GM23338 (cell line): Measurements from ENCODE around the gene SCRG1. TPM values are rescaled to one million over a fixed set of nuclear protein-coding genes. Genes with fewer than 3 reads are reported as not detected.

Experiments
- ATAC-seq: fragments of 200-7000 bp; cut with Tn5 transposase; 3 replicates; pipeline ENCODE4 v1.9.1; 2020
- DNase-seq: peaks from one replicate; pipeline ENCODE4 v3.0.0-alpha.2; 2015; ENCODE audit warnings: low spot score
- H2AFZ ChIP-seq: fragments of 200-600 bp; sonication (generic); 2 replicates; pipeline ENCODE4 v1.8.0; 2016; ENCODE audit warnings: antibody characterized with exemption, mild to moderate bottlenecking, moderate library complexity
- H3F3A ChIP-seq: fragments of 200-600 bp; sonication (generic); replicated peaks from 2 replicates; pipeline ENCODE4 v1.8.0; 2017; ENCODE audit warnings: antibody characterized with exemption, mixed run types, low read depth
- H3K27ac ChIP-seq: fragments of 200-600 bp; sonication (generic); 2 replicates; pipeline ENCODE4 v1.6.1; 2016; ENCODE audit warnings: low read depth
- H3K27me3 ChIP-seq: fragments of 200-600 bp; sonication (generic); 2 replicates; pipeline ENCODE4 v1.8.0; 2016; ENCODE audit warnings: mild to moderate bottlenecking, mixed run types, moderate library complexity; ENCODE audit not compliant: insufficient read depth
- H3K36me3 ChIP-seq: fragments of 200-600 bp; sonication (generic); 2 replicates; pipeline ENCODE4 v1.8.0; 2016; ENCODE audit warnings: mild to moderate bottlenecking; ENCODE audit not compliant: insufficient read depth
- H3K4me1 ChIP-seq: fragments of 200-600 bp; sonication (generic); 2 replicates; pipeline ENCODE4 v1.8.0; 2016; ENCODE audit warnings: mild to moderate bottlenecking, moderate library complexity; ENCODE audit not compliant: insufficient read depth
- H3K4me2 ChIP-seq: fragments of 200-600 bp; sonication (generic); 2 replicates; pipeline ENCODE4 v1.7.1; 2017; ENCODE audit warnings: mixed run types
- H3K4me3 ChIP-seq: fragments of 200-600 bp; sonication (generic); 2 replicates; pipeline ENCODE4 v1.6.1; 2016; ENCODE audit warnings: mixed run types
- H3K79me2 ChIP-seq: fragments of 200-600 bp; sonication (generic); replicated peaks from 2 replicates; pipeline ENCODE4 v1.8.0; 2017; ENCODE audit warnings: mild to moderate bottlenecking; ENCODE audit not compliant: insufficient read depth
- H3K9me2 ChIP-seq: fragments of 200-600 bp; sonication (generic); 2 replicates; pipeline ENCODE4 v1.8.0; 2017; ENCODE audit not compliant: insufficient read depth
- H4K20me1 ChIP-seq: fragments of 200-600 bp; sonication (generic); replicated peaks from 2 replicates; pipeline ENCODE4 v1.8.0; 2017; ENCODE audit warnings: mild to moderate bottlenecking; ENCODE audit not compliant: insufficient read depth
- H3K27ac Mint-ChIP-seq: 2 replicates; pipeline ENCODE4 v1.8.0; 2020; ENCODE audit warnings: inconsistent platforms, mild to moderate bottlenecking, moderate library complexity, mixed read lengths
- H3K27me3 Mint-ChIP-seq: 3 replicates; pipeline ENCODE4 v1.8.0; 2022; ENCODE audit warnings: low read depth, mild to moderate bottlenecking, moderate library complexity, mixed read lengths, inconsistent platforms; ENCODE audit not compliant: insufficient read depth, poor library complexity
- H3K36me3 Mint-ChIP-seq: 3 replicates; pipeline ENCODE4 v1.8.0; 2021; ENCODE audit warnings: low read depth, mild to moderate bottlenecking, inconsistent platforms, moderate library complexity, mixed read lengths
- H3K4me1 Mint-ChIP-seq: 3 replicates; pipeline ENCODE4 v1.8.0; 2020; ENCODE audit warnings: mild to moderate bottlenecking, inconsistent platforms, mixed read lengths
- H3K4me3 Mint-ChIP-seq: 3 replicates; pipeline ENCODE4 v1.8.0; 2021; ENCODE audit warnings: moderate library complexity, mild to moderate bottlenecking, inconsistent platforms, mixed read lengths
- H3K9me3 Mint-ChIP-seq: 3 replicates; pipeline ENCODE4 v1.8.0; 2020; ENCODE audit warnings: moderate library complexity, mild to moderate bottlenecking, inconsistent platforms, mixed read lengths
- CREB1 ChIP-seq: fragments of 250-450 bp; sonication (Bioruptor Pico); IDR thresholded peaks from 2 replicates; pipeline ENCODE4 v1.5.0; 2020; ENCODE audit warnings: low read depth, mild to moderate bottlenecking, moderate library complexity
- EZH2 ChIP-seq: fragments of 200-600 bp; sonication (generic); IDR thresholded peaks from one replicate; pipeline ENCODE4 v1.8.0; 2017; ENCODE audit warnings: antibody characterized with exemption, mild to moderate bottlenecking, low read depth; ENCODE audit not compliant: unreplicated experiment
- EZH2phosphoT487 ChIP-seq: fragments of 200-600 bp; sonication (generic); IDR thresholded peaks from one replicate; pipeline ENCODE4 v1.8.1; 2018; ENCODE audit warnings: antibody characterized with exemption; ENCODE audit not compliant: unreplicated experiment
- JUNB ChIP-seq: IDR thresholded peaks from one replicate; pipeline ENCODE4 v1.6.1; 2016; ENCODE audit warnings: antibody characterized with exemption; ENCODE audit not compliant: unreplicated experiment
- NANOG ChIP-seq: IDR thresholded peaks from 2 replicates; pipeline ENCODE4 v1.6.1; 2016; ENCODE audit warnings: antibody characterized with exemption, borderline replicate concordance
- POLR2AphosphoS5 ChIP-seq: IDR thresholded peaks from 2 replicates; pipeline ENCODE4 v1.6.1; 2016; ENCODE audit warnings: antibody characterized with exemption, low read depth
- STAT1 ChIP-seq: IDR thresholded peaks from one replicate; pipeline ENCODE4 v1.6.1; 2016; ENCODE audit warnings: antibody characterized with exemption; ENCODE audit not compliant: unreplicated experiment
- ZNF114 ChIP-seq: fragments of 250-450 bp; sonication (Bioruptor Pico); IDR thresholded peaks from 2 replicates; pipeline ENCODE4 v1.5.0; 2020; ENCODE audit warnings: mild to moderate bottlenecking, moderate library complexity
- ZNF331 ChIP-seq: fragments of 250-450 bp; sonication (Bioruptor Pico); IDR thresholded peaks from 2 replicates; pipeline ENCODE4 v1.5.0; 2020; ENCODE audit warnings: low read depth, mild to moderate bottlenecking, moderate library complexity
- polyA plus RNA-seq: library from polyadenylated mRNA; unstranded; fragments of >200 nt; fragmentation: Nextera tagmentation; extraction: Ambion mirVana; gene quantifications from 2 replicates; pipeline ENCODE4 v1.2.1, GENCODE V29; 2016
- total RNA-seq: library from RNA; depleted of rRNA; stranded (reverse); fragments of >200 nt; shearing (Covaris generic); gene quantifications from 2 replicates; pipeline ENCODE4 v1.2.3, GENCODE V29; 2014
- TF ChIP-seq, protein P1 (sequence below): fragments of 250-450 bp; sonication (Bioruptor Pico); IDR thresholded peaks from 2 replicates; pipeline ENCODE4 v1.5.0; 2020; ENCODE audit warnings: mild to moderate bottlenecking, moderate library complexity
- TF ChIP-seq, protein P2 (sequence below): IDR thresholded peaks from 2 replicates; pipeline ENCODE4 v1.6.1; 2016; ENCODE audit warnings: antibody characterized with exemption
- TF ChIP-seq, protein P3 (sequence below): IDR thresholded peaks from one replicate; pipeline ENCODE4 v1.6.1; 2018; ENCODE audit warnings: antibody characterized with exemption; ENCODE audit not compliant: unreplicated experiment
- TF ChIP-seq, protein P4 (sequence below), 2 experiments: fragments of 200-600 bp in 1 of 2; sonication (generic) in 1 of 2; conservative IDR thresholded peaks; 2 replicates each; pipeline versions ENCODE4 v1.5.1 to v1.6.1; 2016 to 2017; ENCODE audit warnings: antibody characterized with exemption in 2 of 2, low read depth in 2 of 2, mild to moderate bottlenecking in 2 of 2, moderate library complexity in 1 of 2

SCRG1 gene
- total and polyA plus RNA-seq, 2 experiments from 2014 or later: 0.45 TPM; not detected in 1

DNA sequence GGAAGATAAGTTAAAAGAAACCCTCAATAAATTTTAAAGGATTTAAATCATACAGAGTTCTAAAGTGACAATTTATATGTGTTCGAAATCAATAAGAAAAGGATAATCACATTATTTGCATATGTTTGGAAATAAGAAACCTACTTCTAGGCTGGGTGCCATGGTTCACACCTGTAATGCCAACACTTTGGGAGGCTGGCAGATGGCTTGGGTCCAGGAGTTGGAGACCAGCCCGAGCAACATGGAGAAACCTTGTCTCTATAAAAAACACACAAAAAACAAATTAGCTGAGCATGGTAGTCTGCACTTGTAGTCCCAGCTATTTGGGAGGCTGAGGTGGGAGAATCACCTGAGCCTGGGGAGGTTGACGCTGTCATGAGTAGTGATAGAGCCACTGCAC, 36.2 kb downstream of the SCRG1 start:
- Histone ChIP-seq H3K4me2 (no peak overlapping the region), H2AFZ (no peak overlapping the region), H3K27ac (no peak overlapping the region), H3F3A (no peaks in the 10 kb centered on the region), H4K20me1 (peaks cover 3% of the 10 kb centered on the region; the same call in 1 of the 2 replicates), H3K27me3 (no peaks in the 10 kb centered on the region), H3K4me1 (no peaks in the 10 kb centered on the region), H3K79me2 (no peaks in the 10 kb centered on the region), H3K4me3 (no peak overlapping the region), H3K9me2 (no peaks in the 10 kb centered on the region), H3K36me3 (no peaks in the 10 kb centered on the region)
- no peak for TF ChIP-seq EZH2phosphoT487
- TF ChIP-seq POLR2AphosphoS5: no peak
- no peak for TF ChIP-seq STAT1
- TF ChIP-seq NANOG: no peak
- TF ChIP-seq, protein P1, sequence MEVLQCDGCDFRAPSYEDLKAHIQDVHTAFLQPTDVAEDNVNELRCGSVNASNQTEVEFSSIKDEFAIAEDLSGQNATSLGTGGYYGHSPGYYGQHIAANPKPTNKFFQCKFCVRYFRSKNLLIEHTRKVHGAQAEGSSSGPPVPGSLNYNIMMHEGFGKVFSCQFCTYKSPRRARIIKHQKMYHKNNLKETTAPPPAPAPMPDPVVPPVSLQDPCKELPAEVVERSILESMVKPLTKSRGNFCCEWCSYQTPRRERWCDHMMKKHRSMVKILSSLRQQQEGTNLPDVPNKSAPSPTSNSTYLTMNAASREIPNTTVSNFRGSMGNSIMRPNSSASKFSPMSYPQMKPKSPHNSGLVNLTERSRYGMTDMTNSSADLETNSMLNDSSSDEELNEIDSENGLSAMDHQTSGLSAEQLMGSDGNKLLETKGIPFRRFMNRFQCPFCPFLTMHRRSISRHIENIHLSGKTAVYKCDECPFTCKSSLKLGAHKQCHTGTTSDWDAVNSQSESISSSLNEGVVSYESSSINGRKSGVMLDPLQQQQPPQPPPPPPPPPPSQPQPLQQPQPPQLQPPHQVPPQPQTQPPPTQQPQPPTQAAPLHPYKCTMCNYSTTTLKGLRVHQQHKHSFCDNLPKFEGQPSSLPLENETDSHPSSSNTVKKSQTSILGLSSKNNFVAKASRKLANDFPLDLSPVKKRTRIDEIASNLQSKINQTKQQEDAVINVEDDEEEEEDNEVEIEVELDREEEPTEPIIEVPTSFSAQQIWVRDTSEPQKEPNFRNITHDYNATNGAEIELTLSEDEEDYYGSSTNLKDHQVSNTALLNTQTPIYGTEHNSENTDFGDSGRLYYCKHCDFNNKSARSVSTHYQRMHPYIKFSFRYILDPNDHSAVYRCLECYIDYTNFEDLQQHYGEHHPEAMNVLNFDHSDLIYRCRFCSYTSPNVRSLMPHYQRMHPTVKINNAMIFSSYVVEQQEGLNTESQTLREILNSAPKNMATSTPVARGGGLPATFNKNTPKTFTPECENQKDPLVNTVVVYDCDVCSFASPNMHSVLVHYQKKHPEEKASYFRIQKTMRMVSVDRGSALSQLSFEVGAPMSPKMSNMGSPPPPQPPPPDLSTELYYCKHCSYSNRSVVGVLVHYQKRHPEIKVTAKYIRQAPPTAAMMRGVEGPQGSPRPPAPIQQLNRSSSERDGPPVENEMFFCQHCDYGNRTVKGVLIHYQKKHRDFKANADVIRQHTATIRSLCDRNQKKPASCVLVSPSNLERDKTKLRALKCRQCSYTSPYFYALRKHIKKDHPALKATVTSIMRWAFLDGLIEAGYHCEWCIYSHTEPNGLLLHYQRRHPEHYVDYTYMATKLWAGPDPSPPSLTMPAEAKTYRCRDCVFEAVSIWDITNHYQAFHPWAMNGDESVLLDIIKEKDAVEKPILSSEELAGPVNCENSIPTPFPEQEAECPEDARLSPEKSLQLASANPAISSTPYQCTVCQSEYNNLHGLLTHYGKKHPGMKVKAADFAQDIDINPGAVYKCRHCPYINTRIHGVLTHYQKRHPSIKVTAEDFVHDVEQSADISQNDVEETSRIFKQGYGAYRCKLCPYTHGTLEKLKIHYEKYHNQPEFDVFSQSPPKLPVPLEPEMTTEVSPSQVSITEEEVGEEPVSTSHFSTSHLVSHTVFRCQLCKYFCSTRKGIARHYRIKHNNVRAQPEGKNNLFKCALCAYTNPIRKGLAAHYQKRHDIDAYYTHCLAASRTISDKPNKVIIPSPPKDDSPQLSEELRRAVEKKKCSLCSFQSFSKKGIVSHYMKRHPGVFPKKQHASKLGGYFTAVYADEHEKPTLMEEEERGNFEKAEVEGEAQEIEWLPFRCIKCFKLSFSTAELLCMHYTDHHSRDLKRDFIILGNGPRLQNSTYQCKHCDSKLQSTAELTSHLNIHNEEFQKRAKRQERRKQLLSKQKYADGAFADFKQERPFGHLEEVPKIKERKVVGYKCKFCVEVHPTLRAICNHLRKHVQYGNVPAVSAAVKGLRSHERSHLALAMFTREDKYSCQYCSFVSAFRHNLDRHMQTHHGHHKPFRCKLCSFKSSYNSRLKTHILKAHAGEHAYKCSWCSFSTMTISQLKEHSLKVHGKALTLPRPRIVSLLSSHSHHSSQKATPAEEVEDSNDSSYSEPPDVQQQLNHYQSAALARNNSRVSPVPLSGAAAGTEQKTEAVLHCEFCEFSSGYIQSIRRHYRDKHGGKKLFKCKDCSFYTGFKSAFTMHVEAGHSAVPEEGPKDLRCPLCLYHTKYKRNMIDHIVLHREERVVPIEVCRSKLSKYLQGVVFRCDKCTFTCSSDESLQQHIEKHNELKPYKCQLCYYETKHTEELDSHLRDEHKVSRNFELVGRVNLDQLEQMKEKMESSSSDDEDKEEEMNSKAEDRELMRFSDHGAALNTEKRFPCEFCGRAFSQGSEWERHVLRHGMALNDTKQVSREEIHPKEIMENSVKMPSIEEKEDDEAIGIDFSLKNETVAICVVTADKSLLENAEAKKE (CRISPR knock-in tag): no peak
- no peak for TF ChIP-seq ZNF114 (CRISPR knock-in tag)
- TF ChIP-seq EZH2: no peak
- TF ChIP-seq ZNF331 (CRISPR knock-in tag): no peak
- TF ChIP-seq, protein P2, sequence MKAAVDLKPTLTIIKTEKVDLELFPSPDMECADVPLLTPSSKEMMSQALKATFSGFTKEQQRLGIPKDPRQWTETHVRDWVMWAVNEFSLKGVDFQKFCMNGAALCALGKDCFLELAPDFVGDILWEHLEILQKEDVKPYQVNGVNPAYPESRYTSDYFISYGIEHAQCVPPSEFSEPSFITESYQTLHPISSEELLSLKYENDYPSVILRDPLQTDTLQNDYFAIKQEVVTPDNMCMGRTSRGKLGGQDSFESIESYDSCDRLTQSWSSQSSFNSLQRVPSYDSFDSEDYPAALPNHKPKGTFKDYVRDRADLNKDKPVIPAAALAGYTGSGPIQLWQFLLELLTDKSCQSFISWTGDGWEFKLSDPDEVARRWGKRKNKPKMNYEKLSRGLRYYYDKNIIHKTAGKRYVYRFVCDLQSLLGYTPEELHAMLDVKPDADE: no peak
- TF ChIP-seq, protein P3, sequence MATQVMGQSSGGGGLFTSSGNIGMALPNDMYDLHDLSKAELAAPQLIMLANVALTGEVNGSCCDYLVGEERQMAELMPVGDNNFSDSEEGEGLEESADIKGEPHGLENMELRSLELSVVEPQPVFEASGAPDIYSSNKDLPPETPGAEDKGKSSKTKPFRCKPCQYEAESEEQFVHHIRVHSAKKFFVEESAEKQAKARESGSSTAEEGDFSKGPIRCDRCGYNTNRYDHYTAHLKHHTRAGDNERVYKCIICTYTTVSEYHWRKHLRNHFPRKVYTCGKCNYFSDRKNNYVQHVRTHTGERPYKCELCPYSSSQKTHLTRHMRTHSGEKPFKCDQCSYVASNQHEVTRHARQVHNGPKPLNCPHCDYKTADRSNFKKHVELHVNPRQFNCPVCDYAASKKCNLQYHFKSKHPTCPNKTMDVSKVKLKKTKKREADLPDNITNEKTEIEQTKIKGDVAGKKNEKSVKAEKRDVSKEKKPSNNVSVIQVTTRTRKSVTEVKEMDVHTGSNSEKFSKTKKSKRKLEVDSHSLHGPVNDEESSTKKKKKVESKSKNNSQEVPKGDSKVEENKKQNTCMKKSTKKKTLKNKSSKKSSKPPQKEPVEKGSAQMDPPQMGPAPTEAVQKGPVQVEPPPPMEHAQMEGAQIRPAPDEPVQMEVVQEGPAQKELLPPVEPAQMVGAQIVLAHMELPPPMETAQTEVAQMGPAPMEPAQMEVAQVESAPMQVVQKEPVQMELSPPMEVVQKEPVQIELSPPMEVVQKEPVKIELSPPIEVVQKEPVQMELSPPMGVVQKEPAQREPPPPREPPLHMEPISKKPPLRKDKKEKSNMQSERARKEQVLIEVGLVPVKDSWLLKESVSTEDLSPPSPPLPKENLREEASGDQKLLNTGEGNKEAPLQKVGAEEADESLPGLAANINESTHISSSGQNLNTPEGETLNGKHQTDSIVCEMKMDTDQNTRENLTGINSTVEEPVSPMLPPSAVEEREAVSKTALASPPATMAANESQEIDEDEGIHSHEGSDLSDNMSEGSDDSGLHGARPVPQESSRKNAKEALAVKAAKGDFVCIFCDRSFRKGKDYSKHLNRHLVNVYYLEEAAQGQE: no peak
- TF ChIP-seq CREB1 (CRISPR knock-in tag): no peak
- TF ChIP-seq, protein P4, sequence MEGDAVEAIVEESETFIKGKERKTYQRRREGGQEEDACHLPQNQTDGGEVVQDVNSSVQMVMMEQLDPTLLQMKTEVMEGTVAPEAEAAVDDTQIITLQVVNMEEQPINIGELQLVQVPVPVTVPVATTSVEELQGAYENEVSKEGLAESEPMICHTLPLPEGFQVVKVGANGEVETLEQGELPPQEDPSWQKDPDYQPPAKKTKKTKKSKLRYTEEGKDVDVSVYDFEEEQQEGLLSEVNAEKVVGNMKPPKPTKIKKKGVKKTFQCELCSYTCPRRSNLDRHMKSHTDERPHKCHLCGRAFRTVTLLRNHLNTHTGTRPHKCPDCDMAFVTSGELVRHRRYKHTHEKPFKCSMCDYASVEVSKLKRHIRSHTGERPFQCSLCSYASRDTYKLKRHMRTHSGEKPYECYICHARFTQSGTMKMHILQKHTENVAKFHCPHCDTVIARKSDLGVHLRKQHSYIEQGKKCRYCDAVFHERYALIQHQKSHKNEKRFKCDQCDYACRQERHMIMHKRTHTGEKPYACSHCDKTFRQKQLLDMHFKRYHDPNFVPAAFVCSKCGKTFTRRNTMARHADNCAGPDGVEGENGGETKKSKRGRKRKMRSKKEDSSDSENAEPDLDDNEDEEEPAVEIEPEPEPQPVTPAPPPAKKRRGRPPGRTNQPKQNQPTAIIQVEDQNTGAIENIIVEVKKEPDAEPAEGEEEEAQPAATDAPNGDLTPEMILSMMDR (conservative IDR thresholded peaks at IDR 0.05; ENCODE audit: low read depth in 2 of 2): no peak
- no peak for TF ChIP-seq JUNB
- DNase-seq (no peak), ATAC-seq (no peak)
- Mint-ChIP-seq H3K27me3 (peaks cover 4% of the 10 kb centered on the region), H3K4me3 (no peak overlapping the region), H3K9me3 (no peaks in the 10 kb centered on the region; the same call in 2 of the 3 replicates), H3K4me1 (peaks cover 2% of the 10 kb centered on the region; the same call in 1 of the 3 replicates), H3K27ac (no peak overlapping the region), H3K36me3 (no peaks in the 10 kb centered on the region)
